Activated gamma-delta T cell treated with anti-CD3 and anti-CD28 coated beads, Interleukin-2, amount 50 U/mL, for 16 hours (primary cell): ENCODE measurements around the gene TTLL6.

Experiments
- DNase-seq: peaks from one replicate; pipeline ENCODE4 v3.0.0-alpha.2; 2020; ENCODE audit warnings: low read depth

TTLL6 gene

GRCh38 chr17:48738424-48738802, 78.6 kb downstream of the TTLL6 start:
- DNase-seq, result no peak

DNA sequence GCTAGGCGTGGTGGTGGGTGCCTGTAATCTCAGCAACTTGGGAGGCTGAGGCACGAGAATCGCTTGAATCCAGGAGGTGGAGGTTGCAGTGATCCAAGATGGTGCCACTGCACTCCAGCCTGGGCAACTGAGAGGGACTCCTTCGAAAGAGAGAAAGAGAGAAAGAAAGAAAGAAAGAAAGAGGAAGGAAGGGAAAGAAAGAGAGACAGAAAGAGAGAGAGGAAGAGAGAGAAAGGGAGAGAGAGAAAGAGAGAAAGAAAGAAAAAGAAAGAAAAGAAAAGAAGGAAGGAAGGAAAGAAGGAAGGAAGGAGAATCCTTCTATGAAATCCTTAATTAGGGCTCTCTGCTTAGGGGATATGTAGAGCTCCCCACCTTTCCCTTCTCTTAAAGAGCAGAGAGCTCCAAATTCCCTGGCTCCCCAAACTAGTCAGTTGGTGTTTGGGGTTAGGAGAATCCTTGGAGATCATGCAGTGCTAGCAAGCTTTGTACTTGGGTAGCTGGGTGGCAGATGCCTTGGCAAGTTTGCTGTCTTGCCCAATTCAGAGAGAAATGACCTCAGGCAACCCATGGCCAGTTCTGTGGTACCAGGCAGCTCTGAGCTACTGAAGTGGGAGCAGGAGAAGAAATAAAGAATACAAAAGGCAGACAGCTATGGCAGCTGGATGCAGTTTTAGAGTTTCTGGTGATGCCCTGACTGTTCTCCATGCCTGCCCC, 79.5 kb downstream of the TTLL6 start:
- no peak for DNase-seq

GRCh38 chr17:48735062-48735351, 82.0 kb downstream of the TTLL6 start:
- DNase-seq, result no peak

- DNase-seq, result no peak
Observed at GRCh38 chr17:48734333-48735061, 82.5 kb downstream of the TTLL6 start.

DNA sequence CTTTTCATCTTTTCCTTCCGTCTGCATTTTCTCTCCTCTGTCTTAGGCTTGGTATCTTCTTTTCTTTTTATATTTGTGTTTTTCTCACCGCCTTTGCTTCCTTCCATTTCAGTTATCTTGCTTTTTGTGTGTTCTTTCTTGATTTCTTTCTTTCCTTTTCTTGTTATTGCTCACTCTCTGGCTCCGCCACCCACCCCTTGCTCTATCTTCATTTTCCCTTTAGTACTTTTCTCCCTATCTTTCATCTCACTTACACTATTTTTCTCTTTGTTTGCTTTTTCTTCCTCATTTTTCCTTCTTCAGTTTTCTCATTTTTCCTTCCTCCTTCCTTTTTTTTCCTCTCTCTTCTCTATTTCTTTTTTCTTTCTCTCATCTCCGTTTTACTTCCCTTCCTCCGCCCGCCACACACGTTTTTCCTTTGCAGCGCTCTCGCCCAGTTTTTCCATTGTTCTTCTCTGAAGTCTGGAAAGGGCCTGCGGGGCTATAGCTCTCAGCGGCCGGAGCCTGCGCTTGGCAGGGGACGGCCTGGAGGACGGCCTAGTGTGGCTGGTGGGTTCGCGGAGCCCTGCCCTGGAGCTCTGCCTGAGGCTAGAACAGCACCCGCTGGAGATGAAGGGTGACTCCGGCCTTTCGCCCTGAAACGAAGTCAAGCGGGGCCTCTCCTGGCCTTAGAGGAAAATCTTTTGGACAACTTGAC, 83.2 kb downstream of the TTLL6 start:
- no peak for DNase-seq

DNA sequence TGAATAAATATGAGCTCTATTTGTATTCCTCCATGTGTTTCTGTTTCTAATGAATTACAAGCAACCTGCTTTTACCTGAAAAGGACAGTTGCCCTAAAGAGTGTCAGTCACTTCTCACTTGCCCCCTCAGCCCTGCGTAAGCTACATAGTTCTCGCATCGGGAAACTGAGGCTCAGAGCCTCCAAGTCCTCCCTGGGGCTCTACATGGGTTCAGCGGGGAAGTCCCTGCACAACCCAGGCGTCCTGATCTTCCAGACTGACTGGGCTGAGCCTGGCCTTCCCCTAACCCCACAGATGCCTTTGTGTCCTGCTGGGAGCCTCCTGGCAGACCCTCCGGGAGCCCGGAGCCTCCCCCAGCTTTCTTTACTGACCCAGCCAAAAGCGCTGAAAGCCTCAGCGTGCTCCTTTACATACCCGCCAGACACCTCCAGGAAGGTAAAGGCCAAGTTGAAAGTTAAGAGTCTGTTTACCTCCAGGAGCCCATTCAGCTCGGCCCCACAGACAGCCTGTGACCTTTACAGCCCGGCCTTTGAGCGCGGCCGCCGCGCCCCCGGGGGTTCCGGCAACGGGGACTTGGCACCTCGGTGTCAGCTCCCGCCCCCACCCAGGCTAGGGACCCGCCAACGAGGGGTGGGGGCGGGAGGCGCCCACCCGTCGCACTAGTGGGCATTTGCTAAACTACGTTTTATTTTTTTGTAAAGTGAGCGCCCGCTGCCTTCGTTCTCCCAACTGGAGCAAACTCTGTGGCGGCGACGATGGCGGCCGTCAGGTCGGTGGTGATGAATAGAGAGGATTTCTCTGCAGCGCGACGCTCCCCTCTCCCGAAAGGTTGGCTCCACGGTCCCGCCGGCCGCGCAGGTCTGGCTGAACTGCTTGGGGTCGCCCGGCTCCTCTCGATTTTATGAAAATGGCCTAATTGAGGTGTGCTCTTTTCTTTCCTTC, 84.1 kb downstream of the TTLL6 start:
- no peak for DNase-seq

DNA sequence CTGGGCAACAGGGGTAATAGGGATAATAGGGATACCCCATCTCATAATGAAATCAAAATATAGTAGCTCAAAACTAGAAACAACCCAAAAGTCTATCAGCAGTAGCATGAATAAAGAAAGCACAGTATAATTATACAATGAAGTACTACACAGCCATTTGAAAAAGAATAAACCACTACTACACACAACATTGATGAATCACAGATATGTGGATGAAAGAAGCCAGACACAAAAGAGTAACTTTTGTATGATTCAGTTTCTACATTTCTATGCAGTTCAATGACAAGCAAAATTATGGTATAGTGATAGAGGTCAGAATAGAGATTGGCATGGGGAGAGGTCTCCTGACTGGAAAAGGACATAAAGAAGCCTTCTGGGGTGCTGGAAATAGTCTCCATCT, 85.7 kb downstream of the TTLL6 start:
- DNase-seq, result no peak

DNA sequence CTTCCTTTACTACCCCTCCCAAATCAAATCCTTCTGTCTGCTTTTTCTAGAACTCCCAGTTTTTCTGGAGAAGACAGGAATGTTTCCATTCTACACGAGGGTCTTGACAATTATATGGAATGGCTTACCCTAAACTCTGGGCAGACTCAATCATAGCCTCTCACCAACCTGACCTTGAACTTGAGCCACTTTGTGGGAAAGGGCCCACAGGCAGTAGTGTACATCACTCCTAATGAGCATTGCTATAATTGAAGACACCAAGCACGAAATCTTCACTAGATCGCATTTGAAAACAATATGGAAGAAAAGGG, 86.8 kb downstream of the TTLL6 start:
- no peak for DNase-seq

GRCh38 chr17:48729335-48730239, 87.4 kb downstream of the TTLL6 start:
- no peak for DNase-seq

- no peak for DNase-seq
Observed at GRCh38 chr17:48728232-48729231, 88.5 kb downstream of the TTLL6 start, which contains the start of gene HOXB13. TSS of gene HOXB13 (minus strand) at chr17:48728750. CDS start at chr17:48728593, 157 bp downstream.

DNA sequence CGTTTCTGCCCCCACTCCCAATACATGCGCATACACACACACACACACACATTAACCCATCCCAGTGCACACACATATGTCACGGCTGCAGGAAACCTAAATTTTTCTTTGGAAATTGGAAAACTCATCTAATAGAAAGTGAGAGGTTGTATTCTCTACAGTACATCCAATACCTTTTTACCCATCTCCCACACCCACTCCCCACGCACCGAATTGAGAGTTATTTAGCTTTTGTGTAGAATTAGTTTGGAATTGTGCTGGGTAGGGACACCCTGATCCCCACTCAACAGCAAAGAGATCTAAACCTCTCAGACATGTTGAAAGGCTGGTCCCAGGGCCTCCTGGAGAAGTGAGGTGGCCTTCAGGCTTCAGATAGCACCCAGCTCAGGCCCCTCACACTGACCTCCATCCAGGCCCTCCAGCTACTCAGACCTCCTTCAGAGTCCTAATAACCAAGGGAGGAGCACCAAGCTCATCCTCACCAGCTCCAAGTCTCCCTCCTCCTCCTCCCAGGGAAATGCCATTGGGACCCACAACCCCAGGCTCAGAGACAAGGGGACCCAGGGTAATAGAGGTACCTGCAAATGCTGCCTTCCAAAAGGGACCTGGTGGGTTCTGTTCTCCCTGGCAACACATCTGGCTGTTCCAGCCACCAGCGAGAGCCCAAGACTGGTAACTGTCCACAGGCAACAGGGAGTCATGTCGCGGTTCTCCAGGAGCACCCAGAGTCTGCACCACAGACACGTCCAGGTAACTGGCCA, 89.4 kb downstream of the TTLL6 start:
- DNase-seq, result no peak

DNA sequence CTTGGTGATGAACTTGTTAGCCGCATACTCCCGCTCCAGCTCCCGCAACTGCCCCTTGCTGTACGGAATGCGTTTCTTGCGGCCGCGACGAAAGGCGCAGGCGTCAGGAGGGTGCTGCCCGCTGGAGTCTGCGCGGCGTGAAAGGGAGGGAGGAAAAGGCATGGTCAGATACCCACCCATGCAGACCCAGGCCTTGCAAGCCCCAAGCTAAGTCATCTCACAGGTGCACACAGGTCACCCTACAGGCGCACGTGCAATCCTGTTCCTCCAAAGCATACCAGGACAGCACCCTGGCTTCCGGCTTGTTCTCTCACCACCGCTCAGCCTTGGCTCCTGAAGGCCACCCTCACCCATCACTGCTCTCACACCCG, 90.1 kb downstream of the TTLL6 start:
- no peak for DNase-seq

DNA sequence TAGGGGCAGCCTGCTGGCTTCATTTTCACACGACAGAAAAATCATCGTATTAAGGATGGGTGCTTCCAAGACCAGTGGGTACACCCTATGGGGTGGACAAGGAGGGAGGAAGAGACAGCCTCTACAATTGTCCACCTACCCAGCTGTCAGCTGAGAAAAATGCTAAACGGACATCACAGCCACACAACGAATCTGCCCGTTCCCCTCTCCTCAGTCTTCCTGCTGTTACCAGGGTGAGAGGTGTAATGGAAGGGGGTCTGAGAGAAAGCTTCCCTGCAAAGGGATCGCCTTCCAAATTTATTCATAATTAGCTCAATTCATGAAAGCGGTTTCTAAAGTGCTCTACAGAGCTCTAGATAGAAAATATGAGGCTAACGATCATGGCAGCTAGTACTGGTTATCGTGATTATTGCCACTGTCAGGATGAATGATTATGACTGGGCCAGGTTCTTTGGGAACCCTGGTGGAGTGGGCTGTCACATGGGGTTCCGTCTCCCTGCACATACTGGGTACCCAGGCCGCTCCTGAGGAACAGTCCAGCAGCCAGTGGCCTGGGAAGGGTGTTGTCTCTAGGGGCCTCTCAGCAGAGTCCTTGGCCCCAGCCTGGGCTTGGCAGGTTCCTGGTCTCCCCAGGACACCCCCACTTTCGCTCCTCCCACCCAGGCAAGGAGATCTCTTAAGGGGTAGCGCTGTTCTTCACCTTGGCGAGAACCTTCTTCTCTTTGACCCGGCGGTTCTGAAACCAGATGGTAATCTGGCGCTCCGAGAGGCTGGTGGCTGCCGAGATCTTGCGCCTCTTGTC, 90.7 kb downstream of the TTLL6 start:
- no peak for DNase-seq

DNA sequence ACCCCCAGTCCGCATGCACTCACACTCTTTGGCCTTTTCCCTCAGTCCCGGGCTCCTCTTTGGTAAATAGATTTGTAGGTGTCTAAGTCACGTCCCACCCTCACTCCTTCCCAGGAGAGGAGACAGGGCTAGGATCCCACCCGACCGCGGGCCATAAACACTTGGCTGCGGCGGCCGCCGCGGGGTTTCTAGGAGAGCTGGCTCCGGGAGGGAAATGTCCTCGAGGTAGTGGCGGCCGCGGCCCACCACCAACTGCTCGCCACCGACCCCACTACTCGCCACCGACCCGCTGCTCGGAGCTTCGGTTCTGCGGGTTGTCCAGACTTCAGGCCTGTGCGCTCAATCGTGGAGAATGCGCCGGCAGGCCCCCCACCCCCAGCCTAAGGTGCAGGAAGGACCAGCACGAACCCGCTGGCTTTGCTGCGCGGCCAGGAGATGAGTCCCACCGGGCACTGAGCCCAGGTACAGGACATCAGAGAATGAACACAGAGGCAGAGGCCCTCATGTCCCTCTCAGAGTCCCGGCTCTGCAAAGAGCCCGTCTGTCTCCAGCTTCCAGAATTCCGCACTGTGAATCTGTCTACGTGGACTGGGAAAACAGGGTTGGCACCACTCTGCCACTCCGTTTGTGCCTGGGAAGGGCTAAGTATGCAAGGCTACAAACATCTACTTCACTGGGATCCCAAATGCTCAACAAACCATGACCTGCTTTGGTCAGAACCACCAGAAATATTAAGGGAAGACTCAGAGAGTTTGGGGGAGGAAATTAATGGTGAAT, 91.6 kb downstream of the TTLL6 start:
- no peak for DNase-seq

GRCh38 chr17:48725004-48725287, 92.1 kb downstream of the TTLL6 start:
- no peak for DNase-seq

GRCh38 chr17:48724251-48725003, 92.6 kb downstream of the TTLL6 start:
- peak; percentile 55 for DNase-seq
